ENCODE measurements around the gene TSPYL6. TPM values are rescaled to one million over a fixed set of nuclear protein-coding genes. Genes with fewer than 3 reads are reported as not detected.

TSPYL6 gene
- total and polyA plus RNA-seq, 2 experiments from 2014 or later: not detected

Other genes starting within 250 kb of the TSPYL6 start
- 1.1 and 2.3 TPM in 2 replicates for gene ACYP2, start 140.6 kb downstream of the TSPYL6 start, total RNA-seq (2014; rRNA removed; shearing (Covaris generic))
- 14.2 and 15.5 TPM in 2 replicates for gene ACYP2, start 140.6 kb downstream of the TSPYL6 start, polyA plus RNA-seq (2016; fragmentation: Nextera tagmentation; extraction: Ambion mirVana)
- gene SPTBN1, start 200.1 kb upstream of the TSPYL6 start, total RNA-seq (2014; rRNA removed; shearing (Covaris generic)): 189 and 204 TPM in 2 replicates
- 58.1 and 59.1 TPM in 2 replicates for gene SPTBN1, start 200.1 kb upstream of the TSPYL6 start, polyA plus RNA-seq (2016; fragmentation: Nextera tagmentation; extraction: Ambion mirVana)